GM12878 (cell line): ENCODE data around the gene F2RL1. TPM values are rescaled to one million over a fixed set of nuclear protein-coding genes. Genes with fewer than 3 reads are reported as not detected.
A peak's percentile ranks its signal among the peaks of the same experiment; 100 is the strongest.
"Not testable (repeated sequence)": the region's sequence is repeated elsewhere in the genome, so short reads cannot be mapped to it uniquely, and the experiment has no call there.

Experiments used
- ATAC-seq: fragments of 200-7000 bp; cut with Tn5 transposase; 3 replicates; pipeline ENCODE4 v1.9.1; 2020; ENCODE audit warnings: mild to moderate bottlenecking, moderate library complexity
- BruUV-seq: library from RNA; stranded (reverse); fragments of 400-500 nt; replicated peaks from 2 replicates; lab custom pipeline; 2021; lab: Mats Ljungman, UMichigan
- CTCF ChIA-PET: fragments of 300-600 bp; sonication (Branson Sonifier 250); formaldehyde crosslinking; extraction: SDS; loops from one replicate; lab custom pipeline; 2021; ENCODE audit warnings: inconsistent platforms; lab: Yijun Ruan, JAX
- POLR2A ChIA-PET: fragments of 350-600 bp; formaldehyde crosslinking; extraction: SDS; loops from one replicate; lab custom pipeline; 2021; ENCODE audit warnings: inconsistent platforms; lab: Charles Lee
- RAD21 ChIA-PET: fragments of 300-600 bp; sonication (Branson Sonifier 250); formaldehyde crosslinking; loops from one replicate; lab custom pipeline; 2023; ENCODE audit warnings: antibody characterized with exemption; ENCODE audit not compliant: unreplicated experiment; lab: Charles Lee
- SMC1A ChIA-PET: fragments of 300-600 bp; sonication (Branson Sonifier 250); formaldehyde crosslinking; loops from one replicate; lab custom pipeline; 2023; ENCODE audit not compliant: unreplicated experiment, uncharacterized antibody; lab: Charles Lee
- DNase-seq: peaks from one replicate; pipeline ENCODE4 v3.0.0-alpha.2; 2011; ENCODE audit warnings: low read depth, low spot score
- FAIRE-seq: peaks from 3 replicates; lab custom pipeline; 2011; peaks lifted over from hg19 to GRCh38; lab: Jason Lieb, UNC
- H2AFZ ChIP-seq: 2 replicates; pipeline ENCODE4 v1.6.0; 2011; ENCODE audit warnings: low read depth, low read length, control low read depth; ENCODE audit not compliant: control insufficient read depth
- H3K27ac ChIP-seq: 2 replicates; pipeline ENCODE4 v1.5.1; 2011; ENCODE audit warnings: control low read depth; ENCODE audit not compliant: control insufficient read depth, insufficient read depth
- H3K27me3 ChIP-seq, 2 experiments: replicated peaks in 1 of 2; 2 replicates each; pipeline versions ENCODE4 v1.6.0 to v1.6.1; 2011; ENCODE audit warnings: low read length in 1 of 2; ENCODE audit not compliant: control insufficient read depth in 2 of 2, insufficient read depth in 2 of 2
- H3K36me3 ChIP-seq, 2 experiments: 2 replicates each; pipeline ENCODE4 v1.5.1; 2011; ENCODE audit warnings: low read length in 1 of 2; ENCODE audit not compliant: control insufficient read depth in 2 of 2, insufficient read depth in 2 of 2
- H3K4me1 ChIP-seq: 2 replicates; pipeline ENCODE4 v1.6.1; 2011; ENCODE audit warnings: mild to moderate bottlenecking, low read length, moderate library complexity, mixed read lengths; ENCODE audit not compliant: control insufficient read depth, insufficient read depth
- H3K4me2 ChIP-seq: 2 replicates; pipeline ENCODE4 v1.6.0; 2011; ENCODE audit warnings: control low read depth; ENCODE audit not compliant: control insufficient read depth, insufficient read depth
- H3K4me3 ChIP-seq: fragments of 200-600 bp; sonication (generic); 2 replicates; pipeline ENCODE4 v1.5.1; 2016
- H3K79me2 ChIP-seq: 2 replicates; pipeline ENCODE4 v1.6.0; 2011; ENCODE audit warnings: low read length; ENCODE audit not compliant: control insufficient read depth, insufficient read depth
- H3K9ac ChIP-seq: 2 replicates; pipeline ENCODE4 v1.8.0; 2011; ENCODE audit warnings: low read length, control low read depth, mixed read lengths; ENCODE audit not compliant: control insufficient read depth, insufficient read depth
- H3K9me3 ChIP-seq: replicated peaks from 3 replicates; pipeline ENCODE4 v1.5.1; 2011; ENCODE audit warnings: mild to moderate bottlenecking, low read length; ENCODE audit not compliant: control insufficient read depth, insufficient read depth
- H4K20me1 ChIP-seq: 2 replicates; pipeline ENCODE4 v1.6.0; 2011; ENCODE audit not compliant: control insufficient read depth, insufficient read depth
- MYB ChIP-seq: fragments of 150-350 bp; IDR thresholded peaks from 2 replicates; pipeline ENCODE4 v1.6.1; 2014; ENCODE audit warnings: mild to moderate bottlenecking, low read depth, low read length, borderline replicate concordance
- RELB ChIP-seq: fragments of 450-650 bp; IDR thresholded peaks from 2 replicates; pipeline ENCODE4 v1.6.1; 2017; ENCODE audit warnings: low read depth, mild to moderate bottlenecking, moderate library complexity
- YY1 ChIP-seq: IDR thresholded peaks from 2 replicates; pipeline ENCODE4 v1.6.1; 2011; ENCODE audit warnings: low read depth, mild to moderate bottlenecking, low read length
- in situ Hi-C: fragments of 300-500 bp; cut with MboI; formaldehyde crosslinking; loops from 9 replicates; pipeline ENCODE4 v1.14.3; 2018; ENCODE audit warnings: mixed read lengths
- intact Hi-C: fragments of 100-400 bp; cut with micrococcal nuclease; formaldehyde crosslinking; loops from one replicate; pipeline ENCODE4 v1.14.2; 2022; ENCODE audit not compliant: unreplicated experiment
- polyA plus RNA-seq, 11 experiments: library from polyadenylated mRNA; depleted of rRNA in 4 of 11; unstranded in 6 of 11; stranded (reverse) in 5 of 11; fragments of >200 nt; fragmentation: Nextera tagmentation in 4 of 11; fragmentation: Illumina TruSeq in 1 of 11; extraction: Ambion mirVana in 4 of 11; extraction: Trizol in 1 of 11; gene quantifications; 1 replicate in 1 of 11; 2 replicates in 10 of 11; pipeline versions ENCODE4 v1.2.1 to v1.2.3, GENCODE V29; 2011 to 2016; ENCODE audit warnings: inconsistent platforms in 2 of 11, missing spikeins in 2 of 11, low read depth in 1 of 11
- total RNA-seq, 4 experiments: library from RNA; depleted of rRNA in 3 of 4; stranded (reverse); fragments of >200 nt in 3 of 4; fragmentation: Illumina TruSeq in 1 of 4; extraction: Trizol in 1 of 4; gene quantifications; 2 replicates each; pipeline versions ENCODE4 v1.2.1 to v1.2.3, GENCODE V29; 2013 to 2021
- TF ChIP-seq, protein P1 (sequence below): fragments of 450-650 bp; formaldehyde crosslinking; IDR thresholded peaks from 2 replicates; pipeline ENCODE4 v1.5.0; 2022; ENCODE audit warnings: mild to moderate bottlenecking, missing genetic modification characterization

The F2RL1 gene
- total and polyA plus RNA-seq, 10 of the 15 experiments (the other 5 are each of a cell fraction or from before 2014, with no cell fraction given) = 0.04 to 0.10 TPM; not detected in 8

DNA sequence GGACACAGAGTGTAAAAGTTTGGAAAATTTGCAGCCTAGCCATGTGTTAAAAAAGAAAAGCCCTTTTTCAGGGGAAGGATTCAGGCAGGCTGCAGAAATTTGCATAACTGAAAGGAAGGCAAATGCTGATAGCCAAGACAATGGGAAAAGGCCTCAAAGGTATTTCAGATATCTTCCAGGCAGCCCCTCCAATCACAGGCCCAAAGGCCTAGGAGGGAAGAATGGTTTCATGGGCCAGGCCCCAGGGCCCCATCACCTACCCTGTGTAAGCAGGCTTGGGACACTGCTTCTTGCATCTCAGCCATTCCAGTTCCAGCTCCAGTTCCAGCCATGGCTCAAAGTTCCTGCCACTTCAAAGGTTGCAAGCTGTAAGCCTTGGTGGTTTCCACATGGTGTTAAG, 35.8 kb downstream of the F2RL1 start (continued):
- TF ChIP-seq, protein P1, sequence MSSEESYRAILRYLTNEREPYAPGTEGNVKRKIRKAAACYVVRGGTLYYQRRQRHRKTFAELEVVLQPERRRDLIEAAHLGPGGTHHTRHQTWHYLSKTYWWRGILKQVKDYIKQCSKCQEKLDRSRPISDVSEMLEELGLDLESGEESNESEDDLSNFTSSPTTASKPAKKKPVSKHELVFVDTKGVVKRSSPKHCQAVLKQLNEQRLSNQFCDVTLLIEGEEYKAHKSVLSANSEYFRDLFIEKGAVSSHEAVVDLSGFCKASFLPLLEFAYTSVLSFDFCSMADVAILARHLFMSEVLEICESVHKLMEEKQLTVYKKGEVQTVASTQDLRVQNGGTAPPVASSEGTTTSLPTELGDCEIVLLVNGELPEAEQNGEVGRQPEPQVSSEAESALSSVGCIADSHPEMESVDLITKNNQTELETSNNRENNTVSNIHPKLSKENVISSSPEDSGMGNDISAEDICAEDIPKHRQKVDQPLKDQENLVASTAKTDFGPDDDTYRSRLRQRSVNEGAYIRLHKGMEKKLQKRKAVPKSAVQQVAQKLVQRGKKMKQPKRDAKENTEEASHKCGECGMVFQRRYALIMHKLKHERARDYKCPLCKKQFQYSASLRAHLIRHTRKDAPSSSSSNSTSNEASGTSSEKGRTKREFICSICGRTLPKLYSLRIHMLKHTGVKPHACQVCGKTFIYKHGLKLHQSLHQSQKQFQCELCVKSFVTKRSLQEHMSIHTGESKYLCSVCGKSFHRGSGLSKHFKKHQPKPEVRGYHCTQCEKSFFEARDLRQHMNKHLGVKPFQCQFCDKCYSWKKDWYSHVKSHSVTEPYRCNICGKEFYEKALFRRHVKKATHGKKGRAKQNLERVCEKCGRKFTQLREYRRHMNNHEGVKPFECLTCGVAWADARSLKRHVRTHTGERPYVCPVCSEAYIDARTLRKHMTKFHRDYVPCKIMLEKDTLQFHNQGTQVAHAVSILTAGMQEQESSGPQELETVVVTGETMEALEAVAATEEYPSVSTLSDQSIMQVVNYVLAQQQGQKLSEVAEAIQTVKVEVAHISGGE (CRISPR knock-in tag) = no peak
- TF ChIP-seq YY1 = no peak
- no peak for TF ChIP-seq MYB
- TF ChIP-seq RELB = no peak

DNA sequence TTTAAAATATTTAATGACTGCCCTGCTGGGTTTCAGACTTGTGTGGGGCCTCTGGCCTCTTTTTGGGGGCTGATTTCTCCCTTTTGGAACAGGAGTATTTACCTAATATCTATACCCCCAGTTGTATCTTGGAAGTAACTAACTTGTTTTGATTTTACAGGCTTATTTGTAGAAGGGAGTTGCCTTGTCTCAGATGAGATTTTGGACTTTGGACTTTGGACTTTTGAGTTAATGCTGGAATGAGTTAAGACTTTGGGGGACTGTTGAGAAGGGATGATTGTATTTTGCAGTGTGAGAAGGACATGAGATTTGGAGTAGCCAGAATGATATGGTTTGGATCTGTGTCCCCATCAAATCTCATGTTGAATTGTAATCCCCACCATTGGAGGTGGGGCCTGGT, 36.7 kb downstream of the F2RL1 start:
- H3K4me2 ChIP-seq, ATAC-seq, FAIRE-seq, POLR2A ChIA-PET, H3K79me2 ChIP-seq, H3K4me1 ChIP-seq, H3K36me3 ChIP-seq, H3K27ac ChIP-seq, H4K20me1 ChIP-seq, in situ Hi-C loops, H3K9ac ChIP-seq, H3K27me3 ChIP-seq, H3K4me3 ChIP-seq, intact Hi-C loops, DNase-seq, BruUV-seq, H3K9me3 ChIP-seq, CTCF ChIA-PET: not testable (repeated sequence)
- peak overlapping the region; percentile 50; the same call in 1 of the 2 replicates for H2AFZ ChIP-seq
- RAD21 ChIA-PET = interaction anchor here (1.3 kb wide), 1 partner anchor 81 kb away, joined by 3 read pairs; no protein-coding TSS in a partner anchor
- SMC1A ChIA-PET = interaction anchor here (1.4 kb wide), 1 partner anchor 81 kb away, joined by 4 read pairs; no protein-coding TSS in a partner anchor
